Stimulated activated naive CD4-positive, alpha-beta T cell treated with Interleukin-2 at 50 U/mL for 16 hours (primary cell): ENCODE data around the gene FMNL2.

Source experiments
- DNase-seq: peaks from one replicate; lab custom pipeline; 2025; lab: John Stamatoyannopoulos, UW

Gene FMNL2

GRCh38 chr2:152649997-152650396, 315.0 kb downstream of the FMNL2 start:
- no peak for DNase-seq

- no peak for DNase-seq
Observed at GRCh38 chr2:152650768-152651371, 315.9 kb downstream of the FMNL2 start.

GRCh38 chr2:152651834-152652233, 316.9 kb downstream of the FMNL2 start:
- no peak for DNase-seq

GRCh38 chr2:152655880-152656279, 320.9 kb downstream of the FMNL2 start:
- DNase-seq: no peak

- DNase-seq: no peak
Observed at GRCh38 chr2:152657043-152657442, 322.1 kb downstream of the FMNL2 start.

GRCh38 chr2:152658221-152658620, 323.2 kb downstream of the FMNL2 start:
- DNase-seq: no peak

GRCh38 chr2:152661076-152661475, 326.1 kb downstream of the FMNL2 start:
- DNase-seq: no peak

- DNase-seq: no peak
Observed at GRCh38 chr2:152664725-152665124, 329.8 kb downstream of the FMNL2 start.

- no peak for DNase-seq
Observed at GRCh38 chr2:152674334-152674733, 339.4 kb downstream of the FMNL2 start.

GRCh38 chr2:152676461-152676860, 341.5 kb downstream of the FMNL2 start:
- no peak for DNase-seq

- no peak for DNase-seq
Observed at GRCh38 chr2:152678808-152679207, 343.8 kb downstream of the FMNL2 start.

GRCh38 chr2:152682663-152683062, 347.7 kb downstream of the FMNL2 start:
- no peak for DNase-seq

- DNase-seq: no peak
Observed at GRCh38 chr2:152683400-152683799, 348.4 kb downstream of the FMNL2 start.

- no peak for DNase-seq
Observed at GRCh38 chr2:152686321-152686720, 351.3 kb downstream of the FMNL2 start.

- no peak for DNase-seq
Observed at GRCh38 chr2:152693033-152693432, 358.1 kb downstream of the FMNL2 start.

GRCh38 chr2:152694161-152694661, 359.2 kb downstream of the FMNL2 start:
- DNase-seq: peak; percentile 39

- no peak for DNase-seq
Observed at GRCh38 chr2:152695763-152696162, 360.8 kb downstream of the FMNL2 start.

GRCh38 chr2:152696476-152696875, 361.5 kb downstream of the FMNL2 start:
- DNase-seq: no peak
